HFFc6 (cell line): ENCODE data around the gene THPO. TPM values are rescaled to one million over a fixed set of nuclear protein-coding genes. Genes with fewer than 3 reads are reported as not detected.

ENCODE experiments used
- DNase-seq: peaks from one replicate; pipeline ENCODE4 v3.0.0-alpha.2; 2018
- H3K27ac Mint-ChIP-seq: 2 replicates; pipeline ENCODE4 v1.8.0; 2020; ENCODE audit warnings: mild to moderate bottlenecking, mixed read lengths
- H3K27me3 Mint-ChIP-seq: 2 replicates; pipeline ENCODE4 v1.8.0; 2021; ENCODE audit warnings: mild to moderate bottlenecking, moderate library complexity, mixed read lengths; ENCODE audit not compliant: insufficient read depth
- H3K36me3 Mint-ChIP-seq: 2 replicates; pipeline ENCODE4 v1.8.0; 2021; ENCODE audit warnings: low read depth, mixed read lengths
- H3K4me1 Mint-ChIP-seq: 2 replicates; pipeline ENCODE4 v1.8.0; 2020; ENCODE audit warnings: low read depth, mixed read lengths
- H3K4me3 Mint-ChIP-seq: 2 replicates; pipeline ENCODE4 v1.8.0; 2020; ENCODE audit warnings: mild to moderate bottlenecking, moderate library complexity, mixed read lengths
- H3K9me3 Mint-ChIP-seq: 2 replicates; pipeline ENCODE4 v1.8.0; 2020; ENCODE audit warnings: mild to moderate bottlenecking, mixed read lengths
- CTCF ChIP-seq: fragments of 200-600 bp; sonication (generic); IDR thresholded peaks from 2 replicates; pipeline ENCODE4 v1.5.0; 2021; ENCODE audit warnings: antibody characterized with exemption, mild to moderate bottlenecking
- total RNA-seq, 6 experiments: library from RNA; stranded (reverse); fragmentation: NEBNext Ultra II Directional; extraction: Animal tissue kit (Norgen Biotek cat#: 25700); gene quantifications; 2 replicates in 1 of 6; 3 replicates in 5 of 6; pipeline ENCODE4 v1.2.3, GENCODE V29; 2021

THPO gene
- total RNA-seq, 6 experiments from 2014 or later = not detected

- no peak overlapping the region for H3K4me3 Mint-ChIP-seq
- H3K9me3 Mint-ChIP-seq = no peaks in the 10 kb centered on the region
- H3K4me1 Mint-ChIP-seq = peaks cover 6% of the 10 kb centered on the region; the same call in 1 of the 2 replicates
- DNase-seq = no peak
- H3K36me3 Mint-ChIP-seq = no peaks in the 10 kb centered on the region
- no peak for TF ChIP-seq CTCF
- peaks cover 32% of the 10 kb centered on the region for H3K27me3 Mint-ChIP-seq
- H3K27ac Mint-ChIP-seq = no peak overlapping the region
Measured at GRCh38 chr3:184383033-184383740, 5.2 kb upstream of the THPO start.

- TF ChIP-seq CTCF = no peak
- Mint-ChIP-seq H3K4me3 (no peak overlapping the region), H3K27me3 (peaks cover 30% of the 10 kb centered on the region), H3K4me1 (peaks cover 6% of the 10 kb centered on the region; the same call in 1 of the 2 replicates), H3K9me3 (no peaks in the 10 kb centered on the region), H3K36me3 (no peaks in the 10 kb centered on the region), H3K27ac (no peak overlapping the region)
- DNase-seq = no peak
Measured at GRCh38 chr3:184382326-184383032, 4.5 kb upstream of the THPO start.

- H3K4me3 Mint-ChIP-seq = no peak overlapping the region
- no peak overlapping the region for H3K27ac Mint-ChIP-seq
- H3K27me3 Mint-ChIP-seq = peaks cover 36% of the 10 kb centered on the region
- TF ChIP-seq CTCF = no peak
- H3K36me3 Mint-ChIP-seq = no peaks in the 10 kb centered on the region
- no peak for DNase-seq
- peaks cover 6% of the 10 kb centered on the region; the same call in 1 of the 2 replicates for H3K4me1 Mint-ChIP-seq
- no peaks in the 10 kb centered on the region for H3K9me3 Mint-ChIP-seq
Measured at GRCh38 chr3:184381261-184382224, 3.5 kb upstream of the THPO start.

GRCh38 chr3:184380627-184381260, 2.7 kb upstream of the THPO start:
- no peak overlapping the region for H3K4me3 Mint-ChIP-seq
- H3K27ac Mint-ChIP-seq = no peak overlapping the region
- H3K27me3 Mint-ChIP-seq = peaks cover 44% of the 10 kb centered on the region
- H3K4me1 Mint-ChIP-seq = peaks cover 6% of the 10 kb centered on the region; the same call in 1 of the 2 replicates
- no peaks in the 10 kb centered on the region for H3K9me3 Mint-ChIP-seq
- no peaks in the 10 kb centered on the region for H3K36me3 Mint-ChIP-seq
- TF ChIP-seq CTCF = no peak
- no peak for DNase-seq

- Mint-ChIP-seq H3K36me3 (no peaks in the 10 kb centered on the region), H3K27ac (no peak overlapping the region), H3K4me1 (peaks cover 6% of the 10 kb centered on the region; the same call in 1 of the 2 replicates), H3K4me3 (no peak overlapping the region), H3K27me3 (peaks cover 49% of the 10 kb centered on the region), H3K9me3 (no peaks in the 10 kb centered on the region)
- no peak for DNase-seq
- TF ChIP-seq CTCF = no peak
Measured at GRCh38 chr3:184380185-184380626, 2.2 kb upstream of the THPO start.
